Lower leg skin (tissue), 3 donors: Measurements from ENCODE around the gene HFE.

Source experiments
- POLR2A ChIP-seq, 2 donors: fragments of 450-650 bp; IDR thresholded peaks; one replicate each; pipeline ENCODE4 v1.6.1; 2016 to 2017; ENCODE audit warnings: antibody characterized with exemption in 2 of 2, mild to moderate bottlenecking in 1 of 2, moderate library complexity in 1 of 2
- TF ChIP-seq, protein P1 (sequence below), 3 donors: fragments of 450-650 bp; IDR thresholded peaks; one replicate each; pipeline ENCODE4 v1.5.1; 2016; ENCODE audit warnings: antibody characterized with exemption in 3 of 3, mild to moderate bottlenecking in 3 of 3, moderate library complexity in 2 of 3

GRCh38 chr6:26103141-26103769, 16.0 kb downstream of the HFE start:
- TF ChIP-seq, protein P1, sequence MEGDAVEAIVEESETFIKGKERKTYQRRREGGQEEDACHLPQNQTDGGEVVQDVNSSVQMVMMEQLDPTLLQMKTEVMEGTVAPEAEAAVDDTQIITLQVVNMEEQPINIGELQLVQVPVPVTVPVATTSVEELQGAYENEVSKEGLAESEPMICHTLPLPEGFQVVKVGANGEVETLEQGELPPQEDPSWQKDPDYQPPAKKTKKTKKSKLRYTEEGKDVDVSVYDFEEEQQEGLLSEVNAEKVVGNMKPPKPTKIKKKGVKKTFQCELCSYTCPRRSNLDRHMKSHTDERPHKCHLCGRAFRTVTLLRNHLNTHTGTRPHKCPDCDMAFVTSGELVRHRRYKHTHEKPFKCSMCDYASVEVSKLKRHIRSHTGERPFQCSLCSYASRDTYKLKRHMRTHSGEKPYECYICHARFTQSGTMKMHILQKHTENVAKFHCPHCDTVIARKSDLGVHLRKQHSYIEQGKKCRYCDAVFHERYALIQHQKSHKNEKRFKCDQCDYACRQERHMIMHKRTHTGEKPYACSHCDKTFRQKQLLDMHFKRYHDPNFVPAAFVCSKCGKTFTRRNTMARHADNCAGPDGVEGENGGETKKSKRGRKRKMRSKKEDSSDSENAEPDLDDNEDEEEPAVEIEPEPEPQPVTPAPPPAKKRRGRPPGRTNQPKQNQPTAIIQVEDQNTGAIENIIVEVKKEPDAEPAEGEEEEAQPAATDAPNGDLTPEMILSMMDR (IDR thresholded peaks at IDR 0.05) = no peak
- no peak for TF ChIP-seq POLR2A (IDR thresholded peaks at IDR 0.05)
